Fibroblast of mammary gland (primary cell): ENCODE data around the gene ASB1.

Experiments used
- DNase-seq: peaks from one replicate; pipeline ENCODE4 v3.0.0-alpha.2; 2010; ENCODE audit warnings: low read depth
- H3K4me3 ChIP-seq: 2 replicates; pipeline ENCODE4 v1.5.1; 2011; ENCODE audit warnings: low read depth, mild to moderate bottlenecking, low read length, moderate library complexity; ENCODE audit not compliant: control insufficient read depth
- CTCF ChIP-seq: conservative IDR thresholded peaks from 2 replicates; pipeline ENCODE4 v1.5.1; 2011; ENCODE audit warnings: low read depth, low read length, inconsistent platforms; ENCODE audit not compliant: control insufficient read depth, insufficient read depth

ASB1 gene

GRCh38 chr2:238409341-238410199, 17.2 kb upstream of the ASB1 start:
- no peak overlapping the region for H3K4me3 ChIP-seq
- DNase-seq = no peak
- no peak for TF ChIP-seq CTCF

GRCh38 chr2:238412067-238412767, 14.5 kb upstream of the ASB1 start:
- H3K4me3 ChIP-seq = no peak overlapping the region
- no peak for DNase-seq
- TF ChIP-seq CTCF = no peak

- no peak for TF ChIP-seq CTCF
- DNase-seq = no peak
- H3K4me3 ChIP-seq = no peak overlapping the region
These were observed 13.4 kb upstream of the ASB1 start for GRCh38 chr2:238413368-238413767.

- no peak overlapping the region for H3K4me3 ChIP-seq
- DNase-seq = no peak
- TF ChIP-seq CTCF = no peak
These were observed 11.5 kb upstream of the ASB1 start for GRCh38 chr2:238415036-238415764.

GRCh38 chr2:238415893-238416292, 10.8 kb upstream of the ASB1 start:
- no peak overlapping the region for H3K4me3 ChIP-seq
- DNase-seq = no peak
- no peak for TF ChIP-seq CTCF

- DNase-seq = no peak
- no peak for TF ChIP-seq CTCF
- H3K4me3 ChIP-seq = no peak overlapping the region
These were observed 8.3 kb upstream of the ASB1 start for GRCh38 chr2:238418196-238418998.
